ENCODE results near the gene COG2. TPM values are rescaled to one million over a fixed set of nuclear protein-coding genes. Genes with fewer than 3 reads are reported as not detected.

COG2 gene
- total and polyA plus RNA-seq, 2 of the 13 experiments (the other 11 are each of a cell fraction or from before 2014, with no cell fraction given), result 16.8 to 36.3 TPM

DNA sequence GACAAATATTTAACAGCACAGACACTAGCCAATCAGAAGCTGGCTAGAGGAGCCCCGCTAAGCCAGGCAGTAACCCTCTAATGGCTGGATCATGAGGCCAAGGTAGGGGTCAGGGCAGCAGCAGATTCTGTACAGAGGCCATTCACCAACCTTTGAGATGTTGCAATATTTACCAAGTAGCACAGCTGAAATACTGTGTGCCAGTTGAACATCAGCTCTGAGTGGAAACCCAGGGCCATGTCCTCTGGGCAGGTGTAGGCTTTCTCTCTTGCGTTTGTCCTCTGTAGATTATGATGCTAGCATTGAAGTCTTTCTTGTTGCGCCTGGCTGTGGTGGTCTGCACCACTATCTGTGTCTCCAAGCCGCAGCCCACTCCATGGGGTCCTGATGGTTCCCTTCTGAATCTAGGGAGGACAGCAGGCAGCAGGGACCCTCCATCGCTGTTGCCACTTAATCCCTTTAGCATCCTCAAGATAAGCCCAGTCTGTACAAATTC lies 2.5 kb upstream of the COG2 start (continued):
- TF ChIP-seq STAG1 (CRISPR knock-in tag; IDR thresholded peaks at IDR 0.05) (peak; percentile 24), PHF8 (CRISPR knock-in tag; IDR thresholded peaks at IDR 0.05) (0 out of 2 replicates have a peak, but pooled peaks have one; percentile 40), TEAD3 (CRISPR knock-in tag; optimal IDR thresholded peaks at IDR 0.05; ENCODE audit: borderline replicate concordance) (peak; percentile 76), ZFP36L1 (CRISPR knock-in tag; IDR thresholded peaks at IDR 0.05) (no peak), ATF1 (CRISPR knock-in tag; IDR thresholded peaks at IDR 0.05) (no peak), SETDB1 (CRISPR knock-in tag; IDR thresholded peaks at IDR 0.05; ENCODE audit: borderline replicate concordance) (no peak), HMG20A (CRISPR knock-in tag; IDR thresholded peaks at IDR 0.05; ENCODE audit: borderline replicate concordance) (peak; percentile 87; the same call in 1 of the 2 replicates), NFKB2 (CRISPR knock-in tag; IDR thresholded peaks at IDR 0.05; ENCODE audit: borderline replicate concordance) (no peak), ZNF432 (CRISPR knock-in tag; IDR thresholded peaks at IDR 0.05; ENCODE audit: borderline replicate concordance) (no peak), EP300 (IDR thresholded peaks at IDR 0.05; ENCODE audit: low read depth in 2 of 2, low read length in 2 of 2) (peak; percentile 66 to 89; a peak in 2 of 4 replicates), EP300 (CRISPR knock-in tag; IDR thresholded peaks at IDR 0.05; ENCODE audit: borderline replicate concordance) (peak; percentile 46; the same call in 1 of the 2 replicates), FOXK2 (IDR thresholded peaks at IDR 0.05) (0 out of 2 replicates have a peak, but pooled peaks have one; percentile 11), ZNF564 (CRISPR knock-in tag; IDR thresholded peaks at IDR 0.05) (no peak), ZNF256 (CRISPR knock-in tag; conservative IDR thresholded peaks at IDR 0.05) (no peak), ZNF780A (CRISPR knock-in tag; IDR thresholded peaks at IDR 0.05) (no peak), RFX5 (IDR thresholded peaks at IDR 0.05; ENCODE audit: low read depth, low read length) (0 out of 2 replicates have a peak, but pooled peaks have one; percentile 15), ZNF101 (CRISPR knock-in tag; IDR thresholded peaks at IDR 0.05; ENCODE audit: borderline replicate concordance, low read depth) (no peak), MIER2 (CRISPR knock-in tag; IDR thresholded peaks at IDR 0.05) (peak; percentile 76), PRPF4 (IDR thresholded peaks at IDR 0.05; ENCODE audit: low read depth, low read length, poor library complexity, severe bottlenecking) (no peak)
- TF ChIP-seq, protein P1, sequence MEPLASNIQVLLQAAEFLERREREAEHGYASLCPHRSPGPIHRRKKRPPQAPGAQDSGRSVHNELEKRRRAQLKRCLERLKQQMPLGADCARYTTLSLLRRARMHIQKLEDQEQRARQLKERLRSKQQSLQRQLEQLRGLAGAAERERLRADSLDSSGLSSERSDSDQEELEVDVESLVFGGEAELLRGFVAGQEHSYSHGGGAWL (CRISPR knock-in tag; IDR thresholded peaks at IDR 0.05), result no peak
- TF ChIP-seq, protein P2, sequence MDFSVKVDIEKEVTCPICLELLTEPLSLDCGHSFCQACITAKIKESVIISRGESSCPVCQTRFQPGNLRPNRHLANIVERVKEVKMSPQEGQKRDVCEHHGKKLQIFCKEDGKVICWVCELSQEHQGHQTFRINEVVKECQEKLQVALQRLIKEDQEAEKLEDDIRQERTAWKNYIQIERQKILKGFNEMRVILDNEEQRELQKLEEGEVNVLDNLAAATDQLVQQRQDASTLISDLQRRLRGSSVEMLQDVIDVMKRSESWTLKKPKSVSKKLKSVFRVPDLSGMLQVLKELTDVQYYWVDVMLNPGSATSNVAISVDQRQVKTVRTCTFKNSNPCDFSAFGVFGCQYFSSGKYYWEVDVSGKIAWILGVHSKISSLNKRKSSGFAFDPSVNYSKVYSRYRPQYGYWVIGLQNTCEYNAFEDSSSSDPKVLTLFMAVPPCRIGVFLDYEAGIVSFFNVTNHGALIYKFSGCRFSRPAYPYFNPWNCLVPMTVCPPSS (IDR thresholded peaks at IDR 0.05), result no peak
- TF ChIP-seq, protein P3, sequence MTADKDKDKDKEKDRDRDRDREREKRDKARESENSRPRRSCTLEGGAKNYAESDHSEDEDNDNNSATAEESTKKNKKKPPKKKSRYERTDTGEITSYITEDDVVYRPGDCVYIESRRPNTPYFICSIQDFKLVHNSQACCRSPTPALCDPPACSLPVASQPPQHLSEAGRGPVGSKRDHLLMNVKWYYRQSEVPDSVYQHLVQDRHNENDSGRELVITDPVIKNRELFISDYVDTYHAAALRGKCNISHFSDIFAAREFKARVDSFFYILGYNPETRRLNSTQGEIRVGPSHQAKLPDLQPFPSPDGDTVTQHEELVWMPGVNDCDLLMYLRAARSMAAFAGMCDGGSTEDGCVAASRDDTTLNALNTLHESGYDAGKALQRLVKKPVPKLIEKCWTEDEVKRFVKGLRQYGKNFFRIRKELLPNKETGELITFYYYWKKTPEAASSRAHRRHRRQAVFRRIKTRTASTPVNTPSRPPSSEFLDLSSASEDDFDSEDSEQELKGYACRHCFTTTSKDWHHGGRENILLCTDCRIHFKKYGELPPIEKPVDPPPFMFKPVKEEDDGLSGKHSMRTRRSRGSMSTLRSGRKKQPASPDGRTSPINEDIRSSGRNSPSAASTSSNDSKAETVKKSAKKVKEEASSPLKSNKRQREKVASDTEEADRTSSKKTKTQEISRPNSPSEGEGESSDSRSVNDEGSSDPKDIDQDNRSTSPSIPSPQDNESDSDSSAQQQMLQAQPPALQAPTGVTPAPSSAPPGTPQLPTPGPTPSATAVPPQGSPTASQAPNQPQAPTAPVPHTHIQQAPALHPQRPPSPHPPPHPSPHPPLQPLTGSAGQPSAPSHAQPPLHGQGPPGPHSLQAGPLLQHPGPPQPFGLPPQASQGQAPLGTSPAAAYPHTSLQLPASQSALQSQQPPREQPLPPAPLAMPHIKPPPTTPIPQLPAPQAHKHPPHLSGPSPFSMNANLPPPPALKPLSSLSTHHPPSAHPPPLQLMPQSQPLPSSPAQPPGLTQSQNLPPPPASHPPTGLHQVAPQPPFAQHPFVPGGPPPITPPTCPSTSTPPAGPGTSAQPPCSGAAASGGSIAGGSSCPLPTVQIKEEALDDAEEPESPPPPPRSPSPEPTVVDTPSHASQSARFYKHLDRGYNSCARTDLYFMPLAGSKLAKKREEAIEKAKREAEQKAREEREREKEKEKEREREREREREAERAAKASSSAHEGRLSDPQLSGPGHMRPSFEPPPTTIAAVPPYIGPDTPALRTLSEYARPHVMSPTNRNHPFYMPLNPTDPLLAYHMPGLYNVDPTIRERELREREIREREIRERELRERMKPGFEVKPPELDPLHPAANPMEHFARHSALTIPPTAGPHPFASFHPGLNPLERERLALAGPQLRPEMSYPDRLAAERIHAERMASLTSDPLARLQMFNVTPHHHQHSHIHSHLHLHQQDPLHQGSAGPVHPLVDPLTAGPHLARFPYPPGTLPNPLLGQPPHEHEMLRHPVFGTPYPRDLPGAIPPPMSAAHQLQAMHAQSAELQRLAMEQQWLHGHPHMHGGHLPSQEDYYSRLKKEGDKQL (CRISPR knock-in tag; IDR thresholded peaks at IDR 0.05; ENCODE audit: low read depth), result peak; percentile 82
- TF ChIP-seq, protein P4, sequence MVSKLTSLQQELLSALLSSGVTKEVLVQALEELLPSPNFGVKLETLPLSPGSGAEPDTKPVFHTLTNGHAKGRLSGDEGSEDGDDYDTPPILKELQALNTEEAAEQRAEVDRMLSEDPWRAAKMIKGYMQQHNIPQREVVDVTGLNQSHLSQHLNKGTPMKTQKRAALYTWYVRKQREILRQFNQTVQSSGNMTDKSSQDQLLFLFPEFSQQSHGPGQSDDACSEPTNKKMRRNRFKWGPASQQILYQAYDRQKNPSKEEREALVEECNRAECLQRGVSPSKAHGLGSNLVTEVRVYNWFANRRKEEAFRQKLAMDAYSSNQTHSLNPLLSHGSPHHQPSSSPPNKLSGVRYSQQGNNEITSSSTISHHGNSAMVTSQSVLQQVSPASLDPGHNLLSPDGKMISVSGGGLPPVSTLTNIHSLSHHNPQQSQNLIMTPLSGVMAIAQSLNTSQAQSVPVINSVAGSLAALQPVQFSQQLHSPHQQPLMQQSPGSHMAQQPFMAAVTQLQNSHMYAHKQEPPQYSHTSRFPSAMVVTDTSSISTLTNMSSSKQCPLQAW (CRISPR knock-in tag; IDR thresholded peaks at IDR 0.05), result peak; percentile 35; the same call in 1 of the 2 replicates
